HEK293T (cell line): ENCODE measurements around the gene COG4.

Source experiments
- CTCF ChIA-PET: fragments of 350-600 bp; formaldehyde crosslinking; extraction: SDS; loops from one replicate; lab custom pipeline; 2021; ENCODE audit warnings: antibody characterized with exemption, inconsistent platforms; lab: Yijun Ruan, JAX
- POLR2A ChIA-PET: fragments of 350-600 bp; formaldehyde crosslinking; extraction: SDS; loops from one replicate; lab custom pipeline; 2020; ENCODE audit warnings: antibody characterized with exemption, inconsistent platforms; lab: Yijun Ruan, JAX
- DNase-seq: peaks from one replicate; pipeline ENCODE4 v3.0.0; 2012; ENCODE audit warnings: mixed read lengths; ENCODE audit errors: extremely low spot score
- ARNT ChIP-seq: fragments of 450-650 bp; IDR thresholded peaks from 2 replicates; pipeline ENCODE4 v1.6.1; 2017; ENCODE audit warnings: mild to moderate bottlenecking
- BHLHE40 ChIP-seq: fragments of 450-650 bp; IDR thresholded peaks from 2 replicates; pipeline ENCODE4 v1.6.1; 2016; ENCODE audit warnings: mild to moderate bottlenecking, moderate library complexity, borderline replicate concordance
- CTBP1 ChIP-seq: fragments of 450-650 bp; IDR thresholded peaks from 2 replicates; pipeline ENCODE4 v1.6.1; 2016; ENCODE audit warnings: borderline replicate concordance
- ELF4 ChIP-seq: fragments of 450-650 bp; IDR thresholded peaks from 2 replicates; pipeline ENCODE4 v1.6.1; 2017; ENCODE audit warnings: antibody characterized with exemption
- FOXA1 ChIP-seq: fragments of 450-650 bp; IDR thresholded peaks from 2 replicates; pipeline ENCODE4 v1.6.1; 2016; ENCODE audit warnings: mild to moderate bottlenecking
- FOXK2 ChIP-seq: fragments of 450-650 bp; IDR thresholded peaks from 2 replicates; pipeline ENCODE4 v1.6.1; 2016; ENCODE audit warnings: mild to moderate bottlenecking
- FOXM1 ChIP-seq: fragments of 450-650 bp; IDR thresholded peaks from 2 replicates; pipeline ENCODE4 v1.6.1; 2017; ENCODE audit warnings: mild to moderate bottlenecking, borderline replicate concordance
- HDGF ChIP-seq: fragments of 450-650 bp; IDR thresholded peaks from 2 replicates; pipeline ENCODE4 v1.6.1; 2017; ENCODE audit warnings: antibody characterized with exemption, borderline replicate concordance
- L3MBTL2 ChIP-seq: fragments of 450-650 bp; conservative IDR thresholded peaks from 2 replicates; pipeline ENCODE4 v1.6.1; 2016; ENCODE audit warnings: mild to moderate bottlenecking
- LEF1 ChIP-seq: fragments of 450-650 bp; IDR thresholded peaks from 2 replicates; pipeline ENCODE4 v1.6.1; 2017; ENCODE audit warnings: mild to moderate bottlenecking, borderline replicate concordance
- NFRKB ChIP-seq: fragments of 450-650 bp; IDR thresholded peaks from 2 replicates; pipeline ENCODE4 v1.6.1; 2016; ENCODE audit warnings: mild to moderate bottlenecking, moderate library complexity
- SP1 ChIP-seq: fragments of 450-650 bp; IDR thresholded peaks from 2 replicates; pipeline ENCODE4 v1.6.1; 2017
- SUZ12 ChIP-seq: fragments of 450-650 bp; IDR thresholded peaks from 2 replicates; pipeline ENCODE4 v1.6.1; 2016; ENCODE audit warnings: mild to moderate bottlenecking
- TARDBP ChIP-seq: fragments of 450-650 bp; IDR thresholded peaks from 2 replicates; pipeline ENCODE4 v1.6.1; 2016
- ZNF384 ChIP-seq: fragments of 450-650 bp; IDR thresholded peaks from 2 replicates; pipeline ENCODE4 v1.6.1; 2016
- TF ChIP-seq, protein P1 (sequence below): fragments of 450-650 bp; IDR thresholded peaks from 2 replicates; pipeline ENCODE4 v1.6.1; 2016

The COG4 gene

DNA sequence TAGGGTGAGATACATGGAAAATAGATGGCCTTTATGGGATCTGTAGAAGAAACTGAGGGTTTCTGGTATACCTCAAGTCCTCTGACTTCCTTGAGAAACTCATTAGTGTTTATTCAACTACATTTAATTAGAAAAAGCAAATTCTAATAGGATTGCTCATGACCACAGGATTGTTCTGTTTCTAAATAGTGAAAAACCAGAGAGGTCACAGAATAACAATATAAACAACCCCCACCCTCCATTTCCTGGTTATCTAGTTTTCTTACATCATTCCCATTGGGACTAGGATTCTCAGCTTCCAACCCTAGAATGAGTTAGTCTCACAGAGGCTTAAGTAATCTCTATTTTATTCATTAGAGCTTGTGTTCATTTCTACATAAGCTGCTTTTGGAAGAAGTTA lies 30.3 kb upstream of the COG4 start:
- POLR2A ChIA-PET, result interaction anchor here (1.1 kb wide), 1 partner anchor 20 kb away, joined by 3 read pairs; no protein-coding TSS in a partner anchor
- CTCF ChIA-PET, result no interaction called here
- no peak for DNase-seq
- no peak for TF ChIP-seq LEF1
- no peak for TF ChIP-seq ARNT
- no peak for TF ChIP-seq L3MBTL2
- TF ChIP-seq ZNF384, result no peak
- no peak for TF ChIP-seq SP1
- no peak for TF ChIP-seq FOXA1
- TF ChIP-seq NFRKB, result no peak
- no peak for TF ChIP-seq SUZ12
- TF ChIP-seq, protein P1, sequence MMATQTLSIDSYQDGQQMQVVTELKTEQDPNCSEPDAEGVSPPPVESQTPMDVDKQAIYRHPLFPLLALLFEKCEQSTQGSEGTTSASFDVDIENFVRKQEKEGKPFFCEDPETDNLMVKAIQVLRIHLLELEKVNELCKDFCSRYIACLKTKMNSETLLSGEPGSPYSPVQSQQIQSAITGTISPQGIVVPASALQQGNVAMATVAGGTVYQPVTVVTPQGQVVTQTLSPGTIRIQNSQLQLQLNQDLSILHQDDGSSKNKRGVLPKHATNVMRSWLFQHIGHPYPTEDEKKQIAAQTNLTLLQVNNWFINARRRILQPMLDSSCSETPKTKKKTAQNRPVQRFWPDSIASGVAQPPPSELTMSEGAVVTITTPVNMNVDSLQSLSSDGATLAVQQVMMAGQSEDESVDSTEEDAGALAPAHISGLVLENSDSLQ, result no peak

DNA sequence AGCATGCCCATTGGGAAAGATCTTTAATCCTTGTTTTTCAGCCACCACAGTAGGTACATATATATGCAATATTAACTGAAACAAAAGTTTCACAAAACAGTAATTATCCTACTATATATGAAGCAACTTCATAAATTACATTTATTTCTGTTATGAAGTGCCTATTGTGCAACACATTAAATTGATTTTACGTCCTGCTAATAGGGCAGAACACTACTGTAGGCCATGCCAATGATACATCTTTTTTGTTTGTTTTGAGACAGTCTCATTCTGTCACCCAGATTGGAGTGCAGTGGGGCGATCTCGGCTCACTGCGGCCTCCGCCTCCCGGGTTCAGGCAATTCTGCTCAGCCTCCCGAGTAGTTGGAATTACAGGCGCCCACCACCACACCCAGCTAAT lies 29.3 kb upstream of the COG4 start:
- TF ChIP-seq NFRKB, result no peak
- TF ChIP-seq TARDBP, result no peak
- TF ChIP-seq SP1, result no peak
- TF ChIP-seq FOXM1, result no peak
- no peak for TF ChIP-seq HDGF
- no peak for TF ChIP-seq LEF1
- TF ChIP-seq L3MBTL2, result no peak
- no peak for TF ChIP-seq ELF4
- no peak for TF ChIP-seq FOXK2
- TF ChIP-seq BHLHE40, result no peak
- TF ChIP-seq ZNF384, result no peak
- no peak for TF ChIP-seq FOXA1
- TF ChIP-seq CTBP1, result no peak
- TF ChIP-seq SUZ12, result no peak
- no peak for TF ChIP-seq ARNT
- no peak for DNase-seq
- CTCF ChIA-PET, result no interaction called here
- POLR2A ChIA-PET, result no interaction called here

DNA sequence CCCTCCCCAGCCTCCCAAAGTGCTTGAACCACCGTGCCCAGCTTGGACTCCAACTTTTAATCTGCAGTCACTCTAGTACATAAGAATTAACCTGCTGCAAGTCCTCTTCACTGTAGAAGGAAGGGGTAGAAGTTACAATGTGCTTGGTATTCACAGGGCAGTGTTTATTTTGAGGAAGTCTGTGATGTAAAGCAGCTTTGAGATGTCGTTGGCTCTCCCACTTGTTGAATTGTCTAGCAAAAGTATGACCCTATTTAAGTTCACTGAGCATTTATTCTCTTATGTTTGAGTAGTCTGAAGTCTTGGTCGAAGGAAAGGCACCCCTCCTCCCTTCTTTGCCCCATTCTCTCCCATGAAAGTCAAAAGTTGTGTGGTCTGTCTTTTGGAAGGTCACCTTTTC lies 28.4 kb upstream of the COG4 start:
- DNase-seq, result no peak
- ChIA-PET POLR2A (no interaction called here), CTCF (interaction anchor here (0.5 kb wide), 1 partner anchor 8 kb away, joined by 4 read pairs; no protein-coding TSS in a partner anchor)
- TF ChIP-seq CTBP1 (no peak), ARNT (no peak)
- TF ChIP-seq, protein P1, result no peak

DNA sequence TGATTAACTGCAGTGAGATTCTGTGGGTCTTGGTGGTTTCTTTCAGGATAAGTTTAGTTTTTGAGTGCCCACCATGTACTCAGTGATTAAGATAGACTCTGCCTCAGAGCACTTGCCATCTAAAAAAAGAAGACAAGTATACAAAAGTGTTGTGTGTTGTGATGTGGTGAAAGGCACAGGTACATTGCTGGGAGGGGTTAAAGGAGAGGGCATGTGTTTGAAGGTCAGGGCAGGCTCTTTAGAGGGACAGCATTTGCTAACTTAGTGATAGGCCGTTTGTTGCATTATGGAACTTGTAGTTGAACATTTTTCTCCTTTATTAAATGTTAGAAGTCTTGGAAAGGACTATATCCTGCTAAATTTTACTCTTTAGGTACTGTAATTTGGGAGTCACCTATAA lies 26.7 kb upstream of the COG4 start:
- ChIA-PET CTCF (no interaction called here), POLR2A (no interaction called here)
- TF ChIP-seq, protein P1, result no peak
- TF ChIP-seq SP1 (no peak), SUZ12 (no peak), FOXK2 (no peak), TARDBP (no peak), ELF4 (no peak), L3MBTL2 (no peak), HDGF (no peak), ZNF384 (no peak), FOXA1 (no peak), LEF1 (no peak), CTBP1 (no peak), BHLHE40 (no peak), FOXM1 (no peak), ARNT (no peak), NFRKB (no peak)
- no peak for DNase-seq

DNA sequence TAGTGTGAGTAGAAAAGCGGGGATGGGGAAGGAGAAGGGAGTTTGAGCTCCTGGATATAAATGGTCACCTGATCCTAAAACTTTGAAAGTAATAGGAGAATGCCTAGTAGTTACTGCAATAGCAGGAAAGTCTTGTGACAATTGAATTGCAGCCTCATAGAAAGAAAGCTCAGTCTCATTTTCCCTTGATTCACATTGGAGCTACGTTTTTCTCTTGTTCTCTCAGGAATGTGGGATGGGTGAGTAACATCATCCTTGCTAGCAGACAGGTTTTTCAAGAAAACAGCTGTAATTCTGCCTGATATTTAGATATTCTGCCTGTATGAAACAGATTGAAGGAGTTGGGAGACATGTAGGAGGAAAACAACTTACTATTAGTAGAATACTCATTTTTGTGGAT lies 25.6 kb upstream of the COG4 start:
- DNase-seq, result no peak
- POLR2A ChIA-PET, result interaction anchor here (0.7 to 1.1 kb wide), 2 partner anchors 24 to 168 kb away, joined by 3 read pairs; no protein-coding TSS in a partner anchor
- CTCF ChIA-PET, result no interaction called here
- TF ChIP-seq ARNT (no peak), TARDBP (no peak), LEF1 (no peak), BHLHE40 (no peak), ZNF384 (no peak), SP1 (no peak), HDGF (no peak), FOXA1 (no peak), NFRKB (no peak)

DNA sequence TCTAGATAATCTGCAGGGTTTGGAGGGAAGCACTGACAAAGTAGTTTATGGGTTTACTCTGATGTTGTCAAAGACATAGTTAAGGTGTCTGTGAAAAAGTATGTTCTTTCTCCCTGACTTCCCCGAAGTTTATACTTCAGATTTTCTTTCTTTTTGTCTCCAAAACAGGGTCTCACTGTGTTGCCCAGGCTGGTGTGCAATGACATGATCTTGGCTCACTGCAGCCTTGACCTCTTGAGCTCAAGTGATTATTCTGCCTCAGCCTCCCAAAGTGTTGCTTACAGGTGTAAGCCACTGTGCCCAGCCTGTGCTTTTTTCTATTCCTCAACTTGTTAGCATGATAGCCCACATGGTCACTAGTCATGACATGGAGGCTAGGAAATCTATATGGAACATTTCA lies 21.2 kb upstream of the COG4 start:
- TF ChIP-seq ZNF384 (no peak), L3MBTL2 (no peak), SUZ12 (no peak), TARDBP (no peak), FOXA1 (no peak)
- ChIA-PET CTCF (no interaction called here), POLR2A (no interaction called here)
- DNase-seq, result no peak

DNA sequence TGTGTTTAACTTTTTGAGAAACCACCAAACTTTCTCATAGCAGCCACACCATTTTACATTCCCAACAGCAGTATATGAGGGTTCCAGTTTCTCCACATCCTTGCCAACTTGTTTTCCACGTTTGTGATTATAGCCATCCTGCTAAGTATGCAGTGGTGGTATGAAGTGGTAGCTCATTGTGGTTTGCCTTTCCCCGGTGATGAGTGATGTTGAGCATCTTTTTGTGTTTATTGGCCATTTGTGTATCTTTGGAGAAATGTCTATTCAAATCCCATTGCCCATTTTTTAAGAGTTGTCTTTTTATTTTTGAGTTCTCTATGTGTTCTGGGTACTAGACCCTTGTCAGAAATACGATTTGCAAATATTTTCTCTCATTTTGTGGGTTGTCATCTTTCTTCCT lies 17.6 kb upstream of the COG4 start:
- DNase-seq, result no peak
- TF ChIP-seq FOXK2, result no peak
- no peak for TF ChIP-seq L3MBTL2
- no peak for TF ChIP-seq FOXM1
- ChIA-PET POLR2A (interaction anchor here (1.1 kb wide), 1 partner anchor 10 kb away, joined by 3 read pairs; no protein-coding TSS in a partner anchor), CTCF (no interaction called here)
